ES-I3 (cell line): ENCODE measurements around the gene GSTCD.
"Not testable (repeated sequence)": the region's sequence is repeated elsewhere in the genome, so short reads cannot be mapped to it uniquely, and the experiment has no call there.

Experiments
- H3K36me3 ChIP-seq: 2 replicates; pipeline ENCODE4 v1.6.1; 2013; ENCODE audit warnings: mild to moderate bottlenecking, low read length, control low read depth, moderate library complexity; ENCODE audit not compliant: insufficient read depth
- H3K4me1 ChIP-seq: 2 replicates; pipeline ENCODE4 v1.6.1; 2013; ENCODE audit warnings: mild to moderate bottlenecking, control low read depth, low read length; ENCODE audit not compliant: insufficient read depth
- H3K9ac ChIP-seq: 2 replicates; pipeline ENCODE4 v1.6.1; 2013; ENCODE audit warnings: low read depth, mild to moderate bottlenecking, low read length, moderate library complexity
- H3K9me3 ChIP-seq: 2 replicates; pipeline ENCODE4 v1.6.1; 2013; ENCODE audit warnings: mild to moderate bottlenecking, low read length, moderate library complexity; ENCODE audit not compliant: control insufficient read depth, insufficient read depth

GSTCD gene

DNA sequence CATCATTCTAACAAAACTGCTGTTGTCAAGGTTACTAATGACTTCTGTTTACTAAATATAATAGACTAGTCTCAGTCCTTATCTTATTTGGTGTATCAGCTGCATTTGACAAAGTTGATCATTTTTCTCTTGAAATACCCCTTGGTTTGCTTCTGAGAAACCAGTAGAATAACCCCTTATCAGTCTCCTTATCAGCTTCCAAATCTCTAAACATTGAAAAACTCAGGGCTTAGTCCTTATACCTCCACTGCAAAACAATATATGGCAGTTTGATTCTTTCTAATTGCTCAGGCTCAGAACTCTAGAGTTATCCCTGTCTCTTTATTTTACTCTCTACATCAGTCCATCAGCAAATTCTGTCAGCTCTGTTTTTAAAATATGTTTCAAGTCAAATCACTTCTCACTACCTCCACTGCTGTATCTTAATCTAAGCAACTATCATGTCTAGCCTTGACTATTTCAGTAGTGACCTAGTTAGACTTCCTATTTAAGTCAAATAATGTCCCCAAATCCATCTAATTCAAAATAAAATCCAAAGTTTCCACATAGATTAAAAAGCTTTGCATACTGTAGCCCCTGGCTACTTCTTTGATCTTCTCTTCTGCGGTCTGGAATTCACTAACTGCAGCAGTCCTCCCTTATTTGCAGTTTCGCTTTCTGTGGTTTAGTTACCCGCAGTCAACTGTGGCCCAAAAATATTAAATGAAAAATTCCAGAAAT lies 99.6 kb downstream of the GSTCD start:
- H3K36me3 ChIP-seq, result no peaks in the 10 kb centered on the region
- no peaks in the 10 kb centered on the region for H3K9me3 ChIP-seq
- H3K4me1 ChIP-seq, result no peaks in the 10 kb centered on the region
- H3K9ac ChIP-seq, result no peak overlapping the region

GRCh38 chr4:105808750-105809041 lies 100.1 kb downstream of the GSTCD start:
- H3K9ac ChIP-seq, result no peak overlapping the region
- H3K36me3 ChIP-seq, result no peaks in the 10 kb centered on the region
- H3K9me3 ChIP-seq, result no peaks in the 10 kb centered on the region
- no peaks in the 10 kb centered on the region for H3K4me1 ChIP-seq

DNA sequence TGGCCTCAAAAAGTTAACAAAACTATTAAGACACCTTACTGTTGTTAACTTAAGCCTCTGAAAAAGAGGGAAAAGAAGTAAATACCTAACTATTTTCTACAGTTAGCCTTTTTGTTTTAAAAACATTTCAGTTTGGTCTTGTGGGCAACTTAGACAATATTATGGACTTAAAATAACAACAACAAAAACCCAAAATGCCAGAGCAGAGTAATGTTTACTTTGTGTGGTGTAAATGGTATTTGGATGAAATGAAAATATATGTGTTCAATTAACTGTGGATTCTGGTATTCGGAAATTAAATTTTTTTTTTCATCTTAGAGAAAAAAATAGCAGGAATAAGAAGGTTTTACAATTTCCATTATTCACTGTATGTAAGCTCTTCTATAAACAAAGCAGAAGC lies 107.1 kb downstream of the GSTCD start:
- Histone ChIP-seq H3K4me1 (no peaks in the 10 kb centered on the region), H3K9me3 (no peaks in the 10 kb centered on the region), H3K9ac (no peak overlapping the region), H3K36me3 (no peaks in the 10 kb centered on the region)

GRCh38 chr4:105822061-105822460 lies 113.5 kb downstream of the GSTCD start:
- no peaks in the 10 kb centered on the region for H3K4me1 ChIP-seq
- H3K9me3 ChIP-seq, result no peaks in the 10 kb centered on the region
- no peak overlapping the region for H3K9ac ChIP-seq
- 0 out of 2 replicates have a peak, but pooled peaks cover under 1% of the 10 kb centered on the region for H3K36me3 ChIP-seq

- H3K9me3 ChIP-seq, result no peaks in the 10 kb centered on the region
- 0 out of 2 replicates have a peak, but pooled peaks cover 2% of the 10 kb centered on the region for H3K36me3 ChIP-seq
- no peak overlapping the region for H3K9ac ChIP-seq
- H3K4me1 ChIP-seq, result no peaks in the 10 kb centered on the region
Observed at GRCh38 chr4:105828074-105828473, 119.5 kb downstream of the GSTCD start.

DNA sequence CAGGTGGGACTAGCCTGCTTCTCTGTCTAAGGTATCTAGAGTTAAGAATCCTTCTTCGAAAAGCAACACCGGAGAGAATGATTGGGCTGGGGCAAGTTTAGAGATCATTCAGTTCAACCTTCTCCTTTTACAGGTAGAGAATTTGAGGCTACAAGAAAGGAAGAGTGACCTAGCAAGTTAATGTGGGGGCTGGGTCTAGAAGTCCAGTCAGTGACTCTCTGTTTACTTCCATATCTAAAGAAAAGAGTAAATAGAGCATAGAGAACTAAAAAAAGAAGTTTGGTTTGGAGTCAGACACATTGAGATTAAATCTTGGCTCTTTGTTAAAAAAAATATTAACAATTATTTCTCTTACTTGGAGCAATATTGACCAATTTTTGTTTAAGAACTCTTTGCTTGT lies 122.6 kb downstream of the GSTCD start:
- H3K9ac ChIP-seq, result no peak overlapping the region
- no peaks in the 10 kb centered on the region for H3K4me1 ChIP-seq
- H3K9me3 ChIP-seq, result no peaks in the 10 kb centered on the region

DNA sequence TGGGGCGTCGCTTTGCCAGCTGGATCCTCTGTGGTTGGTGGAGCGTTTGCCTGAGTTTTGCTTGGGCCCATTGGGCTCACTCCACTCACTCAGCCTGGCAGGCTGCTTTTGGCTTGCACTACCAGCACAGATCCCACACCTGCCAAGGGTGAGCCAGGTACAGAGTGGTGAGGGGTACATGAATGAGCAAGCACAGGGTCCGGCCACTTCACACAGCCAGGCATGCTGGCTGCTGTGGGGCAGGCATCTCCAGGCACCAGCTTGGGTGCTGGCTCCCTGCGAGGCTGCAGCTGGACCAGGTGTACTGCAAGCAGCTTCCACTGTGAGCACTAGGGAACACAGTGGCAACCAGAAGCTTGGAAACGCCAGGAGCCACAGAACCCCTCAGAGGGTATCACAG lies 126.6 kb downstream of the GSTCD start:
- H3K36me3 ChIP-seq, result no peaks in the 10 kb centered on the region
- no peak overlapping the region for H3K9ac ChIP-seq
- no peaks in the 10 kb centered on the region for H3K4me1 ChIP-seq
- H3K9me3 ChIP-seq, result no peaks in the 10 kb centered on the region

More for the DNA sequence above, 122.6 kb downstream of the GSTCD start:
- H3K36me3 ChIP-seq, result 0 out of 2 replicates have a peak, but pooled peaks cover 2% of the 10 kb centered on the region

DNA sequence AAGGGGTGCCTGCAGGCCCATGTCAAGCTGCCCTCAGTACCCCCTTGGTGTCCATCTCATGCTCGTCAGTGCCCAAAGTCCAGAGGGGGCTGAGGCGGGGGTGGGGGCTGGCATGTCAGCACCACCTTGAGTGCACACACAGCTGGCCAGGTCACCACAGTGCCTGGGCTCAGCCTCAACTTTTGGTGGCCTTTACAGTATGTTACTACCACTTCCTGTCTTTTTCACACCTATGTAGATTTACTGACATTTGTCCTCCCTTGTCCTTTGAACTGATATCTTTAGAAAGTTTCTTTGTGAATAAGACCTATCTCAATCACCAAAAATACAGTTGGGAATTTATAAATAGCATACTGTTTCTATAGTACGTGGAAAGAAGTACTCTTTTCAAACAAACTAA lies 128.0 kb downstream of the GSTCD start:
- no peak overlapping the region for H3K9ac ChIP-seq
- no peaks in the 10 kb centered on the region for H3K36me3 ChIP-seq
- H3K9me3 ChIP-seq, result no peaks in the 10 kb centered on the region
- H3K4me1 ChIP-seq, result no peaks in the 10 kb centered on the region

GRCh38 chr4:105837037-105837436 lies 128.5 kb downstream of the GSTCD start:
- Histone ChIP-seq H3K4me1 (no peaks in the 10 kb centered on the region), H3K36me3 (no peaks in the 10 kb centered on the region), H3K9me3 (no peaks in the 10 kb centered on the region), H3K9ac (no peak overlapping the region)

DNA sequence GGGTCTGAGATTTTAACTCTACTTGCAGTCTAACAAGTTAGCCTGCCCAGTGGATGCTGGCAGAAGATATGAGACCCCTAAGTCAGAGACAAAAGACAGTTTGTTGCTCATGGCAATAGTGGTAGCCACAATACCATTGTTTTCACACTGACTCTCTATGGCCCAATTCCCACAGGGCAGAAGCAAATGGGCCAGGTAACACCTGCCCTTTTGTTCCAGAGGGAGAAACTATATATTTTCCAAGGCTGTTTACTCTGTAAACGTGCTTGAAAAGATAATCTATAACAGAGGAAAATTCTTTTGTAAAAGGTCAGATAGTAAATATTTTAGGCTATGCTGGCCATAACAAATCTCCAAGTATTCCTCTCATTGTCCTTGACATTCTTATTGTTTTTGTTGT lies 129.5 kb downstream of the GSTCD start:
- Histone ChIP-seq H3K36me3 (no peaks in the 10 kb centered on the region), H3K9ac (no peak overlapping the region), H3K9me3 (no peaks in the 10 kb centered on the region), H3K4me1 (no peaks in the 10 kb centered on the region)

DNA sequence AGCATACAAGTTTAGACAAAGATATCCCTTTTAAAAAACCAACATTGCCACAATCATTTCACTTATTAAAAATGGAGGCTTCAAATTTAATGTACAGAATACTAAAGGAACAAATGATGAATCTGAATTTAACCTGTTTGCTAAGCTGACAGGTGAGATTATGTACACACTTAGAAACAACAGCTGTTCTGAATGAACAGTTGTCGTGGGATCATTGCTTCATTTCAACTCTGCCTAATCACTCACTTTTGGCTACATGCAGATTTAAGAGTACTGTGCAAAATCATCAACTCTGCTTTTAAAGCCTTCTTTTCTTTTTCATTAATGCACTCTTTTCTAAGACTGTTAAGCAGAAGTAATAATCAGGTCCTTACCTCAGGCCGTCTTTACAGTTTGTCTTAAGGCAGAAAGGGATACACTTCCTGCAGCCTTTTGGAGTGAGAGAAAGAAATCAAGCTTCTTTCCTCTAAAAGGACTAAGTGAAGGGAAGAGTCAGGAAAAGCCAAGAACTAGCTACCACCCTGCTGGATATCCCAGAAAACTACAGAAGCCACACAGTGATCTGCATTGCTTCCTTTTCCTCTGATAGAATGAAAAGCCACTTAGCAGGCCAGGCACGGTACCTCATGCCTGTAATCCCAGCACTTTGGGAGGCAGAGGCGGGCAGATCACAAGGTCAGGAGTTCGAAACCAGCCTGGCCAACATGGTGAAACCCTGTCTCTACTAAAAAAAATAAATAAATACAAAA lies 132.0 kb downstream of the GSTCD start:
- Histone ChIP-seq H3K36me3 (no peaks in the 10 kb centered on the region), H3K9me3 (no peaks in the 10 kb centered on the region), H3K9ac (no peak overlapping the region), H3K4me1 (no peaks in the 10 kb centered on the region)

- Histone ChIP-seq H3K9me3 (no peaks in the 10 kb centered on the region), H3K36me3 (no peaks in the 10 kb centered on the region), H3K4me1 (no peaks in the 10 kb centered on the region), H3K9ac (no peak overlapping the region)
Observed at GRCh38 chr4:105843941-105844340, 135.4 kb downstream of the GSTCD start.

- Histone ChIP-seq H3K9me3 (no peaks in the 10 kb centered on the region), H3K36me3 (no peaks in the 10 kb centered on the region), H3K4me1 (no peaks in the 10 kb centered on the region), H3K9ac (no peak overlapping the region)
Observed at GRCh38 chr4:105845559-105845958, 137.0 kb downstream of the GSTCD start.

- H3K9ac ChIP-seq, H3K4me1 ChIP-seq, H3K9me3 ChIP-seq, H3K36me3 ChIP-seq: not testable (repeated sequence)
Observed at GRCh38 chr4:105848359-105848758, 139.8 kb downstream of the GSTCD start.

DNA sequence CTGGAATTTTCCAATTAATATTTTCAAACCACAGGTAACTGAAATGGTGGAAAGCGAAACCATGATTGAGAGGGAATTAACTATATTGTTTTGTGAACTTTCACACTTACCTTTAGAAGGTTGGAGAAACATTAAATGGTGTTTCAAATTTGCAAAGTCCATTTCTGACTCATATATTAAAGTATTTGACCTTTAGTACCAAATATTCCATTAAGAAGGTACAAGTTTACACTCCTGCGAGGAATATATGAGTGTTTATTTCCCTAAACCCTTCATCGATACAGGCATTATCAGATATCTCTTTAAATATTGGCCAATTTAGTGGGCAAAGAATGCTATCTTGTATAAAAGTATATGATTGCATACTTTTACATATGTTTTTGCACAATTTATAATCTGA lies 142.6 kb downstream of the GSTCD start:
- Histone ChIP-seq H3K9ac (no peak overlapping the region), H3K36me3 (no peaks in the 10 kb centered on the region), H3K9me3 (no peaks in the 10 kb centered on the region), H3K4me1 (no peaks in the 10 kb centered on the region)
